AG10803 (cell line): ENCODE measurements around the gene SCN10A.

Source experiments
- DNase-seq: peaks from one replicate; pipeline ENCODE4 v3.0.0; 2010; ENCODE audit warnings: low read depth
- H3K4me3 ChIP-seq: 2 replicates; pipeline ENCODE4 v1.5.1; 2011; ENCODE audit warnings: mild to moderate bottlenecking, low read length, control low read depth
- CTCF ChIP-seq: conservative IDR thresholded peaks from 2 replicates; pipeline ENCODE4 v1.5.1; 2011; ENCODE audit warnings: mild to moderate bottlenecking, low read length, control low read depth, inconsistent platforms

SCN10A gene

GRCh38 chr3:38696034-38696433 lies 120.0 kb downstream of the SCN10A start:
- no peak overlapping the region for H3K4me3 ChIP-seq
- no peak for TF ChIP-seq CTCF
- DNase-seq: no peak

- H3K4me3 ChIP-seq: no peak overlapping the region
- no peak for TF ChIP-seq CTCF
- DNase-seq: no peak
Measured at GRCh38 chr3:38690185-38690584, 125.8 kb downstream of the SCN10A start.

GRCh38 chr3:38689774-38690173 lies 126.2 kb downstream of the SCN10A start:
- no peak for DNase-seq
- no peak for TF ChIP-seq CTCF
- H3K4me3 ChIP-seq: no peak overlapping the region

GRCh38 chr3:38689346-38689745 lies 126.7 kb downstream of the SCN10A start:
- H3K4me3 ChIP-seq: no peak overlapping the region
- no peak for TF ChIP-seq CTCF
- no peak for DNase-seq

- no peak for TF ChIP-seq CTCF
- DNase-seq: no peak
- H3K4me3 ChIP-seq: no peak overlapping the region
Measured at GRCh38 chr3:38687321-38687720, 128.7 kb downstream of the SCN10A start.

- no peak overlapping the region for H3K4me3 ChIP-seq
- no peak for DNase-seq
- TF ChIP-seq CTCF: no peak
Measured at GRCh38 chr3:38684546-38684945, 131.5 kb downstream of the SCN10A start.

GRCh38 chr3:38669668-38670067 lies 146.3 kb downstream of the SCN10A start:
- no peak for DNase-seq
- no peak for TF ChIP-seq CTCF
- H3K4me3 ChIP-seq: no peak overlapping the region
